Rectal smooth muscle tissue (tissue), 1 donor: ENCODE measurements around the gene DYRK4.

Source experiments
- H3K27ac ChIP-seq: one replicate; pipeline ENCODE4 v1.7.0; 2013; ENCODE audit warnings: low read depth, low read length, inconsistent platforms
- H3K27me3 ChIP-seq: one replicate; pipeline ENCODE4 v1.7.0; 2013; ENCODE audit warnings: low read length; ENCODE audit not compliant: control insufficient read depth, insufficient read depth
- H3K36me3 ChIP-seq: one replicate; pipeline ENCODE4 v1.7.0; 2013; ENCODE audit warnings: low read length; ENCODE audit not compliant: control insufficient read depth, insufficient read depth
- H3K4me1 ChIP-seq: one replicate; pipeline ENCODE4 v1.7.0; 2013; ENCODE audit warnings: low read length; ENCODE audit not compliant: control insufficient read depth, insufficient read depth
- H3K4me3 ChIP-seq: one replicate; pipeline ENCODE4 v1.7.0; 2013; ENCODE audit warnings: low read length
- H3K9ac ChIP-seq: one replicate; pipeline ENCODE4 v1.7.0; 2013; ENCODE audit warnings: low read length

The DYRK4 gene

GRCh38 chr12:4603946-4604345 is 41.9 kb downstream of the DYRK4 start:
- no peak overlapping the region for H3K9ac ChIP-seq
- H3K27ac ChIP-seq, result no peak overlapping the region
- H3K4me1 ChIP-seq, result no peaks in the 10 kb centered on the region
- no peak overlapping the region for H3K4me3 ChIP-seq
- H3K36me3 ChIP-seq, result no peaks in the 10 kb centered on the region
- no peaks in the 10 kb centered on the region for H3K27me3 ChIP-seq

DNA sequence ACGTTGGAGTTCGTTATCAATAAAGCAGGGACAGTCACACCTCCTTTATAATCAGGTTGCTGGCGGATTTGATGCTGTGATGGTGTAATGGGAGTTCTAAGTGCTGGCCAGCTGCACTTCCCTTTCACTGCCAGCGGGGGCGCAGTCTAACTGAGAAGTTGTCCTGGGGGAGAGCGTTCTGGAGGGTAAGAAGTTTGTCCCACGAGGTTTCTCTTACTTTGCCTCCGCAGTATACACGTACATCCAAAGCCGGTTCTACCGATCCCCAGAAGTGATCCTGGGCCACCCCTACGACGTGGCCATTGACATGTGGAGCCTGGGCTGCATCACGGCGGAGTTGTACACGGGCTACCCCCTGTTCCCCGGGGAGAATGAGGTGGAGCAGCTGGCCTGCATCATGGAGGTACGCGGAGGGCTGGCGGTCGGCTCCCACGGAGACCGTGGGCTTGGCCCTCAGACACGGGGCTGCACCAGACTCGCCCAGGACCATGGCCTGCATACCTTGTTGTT is 42.7 kb downstream of the DYRK4 start:
- peak overlapping the region; percentile 82 for H3K4me3 ChIP-seq
- H3K9ac ChIP-seq, result peak overlapping the region; percentile 58
- no peaks in the 10 kb centered on the region for H3K27me3 ChIP-seq
- no peaks in the 10 kb centered on the region for H3K4me1 ChIP-seq
- no peaks in the 10 kb centered on the region for H3K36me3 ChIP-seq
- peak overlapping the region; percentile 40 for H3K27ac ChIP-seq

GRCh38 chr12:4607056-4607455 is 45.0 kb downstream of the DYRK4 start:
- H3K4me1 ChIP-seq, result no peaks in the 10 kb centered on the region
- H3K27me3 ChIP-seq, result no peaks in the 10 kb centered on the region
- peaks cover 6% of the 10 kb centered on the region for H3K36me3 ChIP-seq
- H3K9ac ChIP-seq, result no peak overlapping the region
- no peak overlapping the region for H3K27ac ChIP-seq
- no peak overlapping the region for H3K4me3 ChIP-seq

GRCh38 chr12:4609071-4609470 is 47.1 kb downstream of the DYRK4 start:
- no peaks in the 10 kb centered on the region for H3K4me1 ChIP-seq
- H3K27me3 ChIP-seq, result no peaks in the 10 kb centered on the region
- no peak overlapping the region for H3K27ac ChIP-seq
- no peak overlapping the region for H3K4me3 ChIP-seq
- peaks cover 7% of the 10 kb centered on the region for H3K36me3 ChIP-seq
- H3K9ac ChIP-seq, result no peak overlapping the region

GRCh38 chr12:4610481-4610880 is 48.5 kb downstream of the DYRK4 start:
- H3K4me3 ChIP-seq, result no peak overlapping the region
- H3K36me3 ChIP-seq, result peaks cover 10% of the 10 kb centered on the region
- no peaks in the 10 kb centered on the region for H3K4me1 ChIP-seq
- H3K9ac ChIP-seq, result no peak overlapping the region
- no peaks in the 10 kb centered on the region for H3K27me3 ChIP-seq
- no peak overlapping the region for H3K27ac ChIP-seq

DNA sequence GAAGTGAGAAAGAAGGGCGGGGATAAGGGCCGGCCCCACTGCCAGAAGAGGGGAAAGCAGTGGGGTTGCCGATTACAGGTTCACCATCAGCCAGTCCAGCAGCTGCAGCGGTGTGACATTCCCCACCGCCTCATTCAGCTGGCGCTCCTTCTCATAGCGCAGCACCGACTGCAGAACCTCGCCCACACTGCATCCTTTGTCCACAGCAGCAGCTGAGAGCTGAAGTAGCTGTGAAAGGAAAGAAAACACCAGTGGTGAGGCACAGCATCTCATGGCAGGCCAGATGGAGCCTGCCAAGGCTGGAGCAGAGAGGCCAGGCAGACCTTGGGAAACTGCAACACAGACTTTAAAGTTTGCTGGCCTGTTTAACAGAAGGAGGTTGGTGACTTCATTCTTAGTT is 53.7 kb downstream of the DYRK4 start:
- Histone ChIP-seq H3K27ac (no peak overlapping the region), H3K36me3 (peaks cover 6% of the 10 kb centered on the region), H3K4me1 (no peaks in the 10 kb centered on the region), H3K4me3 (no peak overlapping the region), H3K27me3 (no peaks in the 10 kb centered on the region), H3K9ac (no peak overlapping the region)

GRCh38 chr12:4621511-4621910 is 59.5 kb downstream of the DYRK4 start:
- Histone ChIP-seq H3K4me3 (no peak overlapping the region), H3K36me3 (no peaks in the 10 kb centered on the region), H3K27me3 (no peaks in the 10 kb centered on the region), H3K4me1 (no peaks in the 10 kb centered on the region), H3K9ac (no peak overlapping the region), H3K27ac (no peak overlapping the region)

- Histone ChIP-seq H3K4me3 (no peak overlapping the region), H3K27ac (no peak overlapping the region), H3K36me3 (no peaks in the 10 kb centered on the region)
These were observed 64.5 kb downstream of the DYRK4 start for GRCh38 chr12:4626543-4626942.

DNA sequence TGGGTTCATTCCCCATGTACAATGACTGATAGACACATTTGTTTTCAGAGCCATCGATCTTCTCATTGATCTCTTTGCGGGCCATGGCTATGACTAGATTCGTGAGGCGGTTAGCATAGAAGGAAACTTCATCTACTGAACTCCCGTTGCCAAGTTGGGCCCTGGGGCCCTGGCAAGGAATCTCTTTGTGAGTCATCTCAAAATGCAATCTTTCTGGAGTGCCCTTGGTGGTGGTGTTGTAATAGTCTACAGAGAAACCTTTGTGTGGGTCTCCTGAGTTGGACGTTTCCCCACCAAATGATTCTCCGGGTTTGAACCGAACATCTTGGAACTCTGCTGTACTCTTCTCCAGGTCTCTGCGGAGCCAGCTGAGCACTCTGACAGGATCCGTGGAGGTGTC is 66.4 kb downstream of the DYRK4 start:
- Histone ChIP-seq H3K27ac (no peak overlapping the region), H3K36me3 (no peaks in the 10 kb centered on the region), H3K4me1 (no peaks in the 10 kb centered on the region), H3K9ac (no peak overlapping the region), H3K4me3 (no peak overlapping the region), H3K27me3 (no peaks in the 10 kb centered on the region)

More at GRCh38 chr12:4626543-4626942, 64.5 kb downstream of the DYRK4 start:
- Histone ChIP-seq H3K4me1 (no peaks in the 10 kb centered on the region), H3K27me3 (no peaks in the 10 kb centered on the region), H3K9ac (no peak overlapping the region)

DNA sequence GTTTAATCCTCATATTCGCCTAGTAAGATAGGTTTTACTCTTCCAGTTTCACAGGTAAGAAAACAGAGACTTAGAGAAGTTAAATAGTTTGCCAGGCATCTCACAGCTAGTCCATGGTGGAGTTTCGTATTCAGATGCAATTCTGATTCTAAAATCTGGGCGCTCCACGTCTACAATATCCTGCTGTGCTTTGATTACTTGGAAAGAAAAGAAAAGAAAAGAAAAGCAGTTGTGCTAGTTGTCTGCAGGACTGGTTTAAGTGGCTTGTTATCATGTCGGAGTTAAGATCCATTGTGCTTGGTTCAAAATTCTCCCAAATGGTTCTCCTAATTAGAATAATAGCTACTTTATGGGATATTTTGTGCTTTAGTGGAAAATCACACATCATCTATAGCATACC is 68.3 kb downstream of the DYRK4 start:
- no peak overlapping the region for H3K4me3 ChIP-seq
- no peak overlapping the region for H3K27ac ChIP-seq
- no peak overlapping the region for H3K9ac ChIP-seq
- no peaks in the 10 kb centered on the region for H3K36me3 ChIP-seq
- no peaks in the 10 kb centered on the region for H3K4me1 ChIP-seq
- H3K27me3 ChIP-seq, result no peaks in the 10 kb centered on the region

- no peak overlapping the region for H3K9ac ChIP-seq
- H3K4me3 ChIP-seq, result no peak overlapping the region
- H3K27ac ChIP-seq, result no peak overlapping the region
- H3K36me3 ChIP-seq, result no peaks in the 10 kb centered on the region
- no peaks in the 10 kb centered on the region for H3K27me3 ChIP-seq
- H3K4me1 ChIP-seq, result peaks cover 5% of the 10 kb centered on the region
These were observed 81.7 kb downstream of the DYRK4 start for GRCh38 chr12:4643747-4644146.

GRCh38 chr12:4645023-4645422 is 83.0 kb downstream of the DYRK4 start:
- H3K4me1 ChIP-seq, result peaks cover 11% of the 10 kb centered on the region
- no peak overlapping the region for H3K4me3 ChIP-seq
- H3K9ac ChIP-seq, result no peak overlapping the region
- H3K27me3 ChIP-seq, result no peaks in the 10 kb centered on the region
- no peaks in the 10 kb centered on the region for H3K36me3 ChIP-seq
- H3K27ac ChIP-seq, result no peak overlapping the region

GRCh38 chr12:4648104-4648500 is 86.1 kb downstream of the DYRK4 start:
- peaks cover 13% of the 10 kb centered on the region for H3K4me1 ChIP-seq

More at GRCh38 chr12:4648104-4648500, 86.1 kb downstream of the DYRK4 start:
- Histone ChIP-seq H3K9ac (peak overlapping the region; percentile 84), H3K27ac (peak overlapping the region; percentile 88), H3K27me3 (no peaks in the 10 kb centered on the region), H3K4me3 (peak overlapping the region; percentile 96), H3K36me3 (no peaks in the 10 kb centered on the region)
